ENCODE data around the gene PTPN7.

The PTPN7 gene

GRCh38 chr1:202144402-202145067 is 15.9 kb downstream of the PTPN7 start, which contains the start of gene ARL8A (continued):
- TF ChIP-seq ZNF280C (tag by site-specific recombination; IDR thresholded peaks at IDR 0.05), result no peak
- peak; percentile 42; the same call in 1 of the 2 replicates for TF ChIP-seq KLF8 (tag by site-specific recombination; IDR thresholded peaks at IDR 0.05)
- no peak for TF ChIP-seq ZNF112 (tag by site-specific recombination; IDR thresholded peaks at IDR 0.05)
- no peak for TF ChIP-seq ZNF202 (tag by site-specific recombination; IDR thresholded peaks at IDR 0.05; ENCODE audit: borderline replicate concordance)
- no peak for TF ChIP-seq ZNF391 (tag by site-specific recombination; IDR thresholded peaks at IDR 0.05; ENCODE audit: borderline replicate concordance, low read depth)
- TF ChIP-seq ZNF174 (tag by site-specific recombination; IDR thresholded peaks at IDR 0.05), result no peak
- TF ChIP-seq GFI1B (tag by site-specific recombination; IDR thresholded peaks at IDR 0.05), result no peak
- no peak for TF ChIP-seq ZNF488 (tag by site-specific recombination; IDR thresholded peaks at IDR 0.05)
- no peak for TF ChIP-seq KLF9 (tag by site-specific recombination; IDR thresholded peaks at IDR 0.05; ENCODE audit: low read depth)
- no peak for TF ChIP-seq BCL11A (tag by site-specific recombination; IDR thresholded peaks at IDR 0.05; ENCODE audit: low read depth)
- TF ChIP-seq ZNF292 (tag by site-specific recombination; IDR thresholded peaks at IDR 0.05; ENCODE audit: borderline replicate concordance, low read depth), result no peak
- no peak for TF ChIP-seq SETDB1 (IDR thresholded peaks at IDR 0.05; ENCODE audit: insufficient read length, low read length)
- TF ChIP-seq ZNF692 (tag by site-specific recombination; IDR thresholded peaks at IDR 0.05), result no peak
- no peak for TF ChIP-seq ZNF707 (tag by site-specific recombination; IDR thresholded peaks at IDR 0.05)
- TF ChIP-seq ZNF416 (tag by site-specific recombination; IDR thresholded peaks at IDR 0.05), result no peak
- no peak for TF ChIP-seq ZBTB49 (tag by site-specific recombination; IDR thresholded peaks at IDR 0.05; ENCODE audit: low read depth)
- TF ChIP-seq ZXDB (tag by site-specific recombination; IDR thresholded peaks at IDR 0.05), result no peak
- TF ChIP-seq YY2 (tag by site-specific recombination; IDR thresholded peaks at IDR 0.05), result no peak
- peak; percentile 70 for TF ChIP-seq SCRT2 (tag by site-specific recombination; IDR thresholded peaks at IDR 0.05)
- TF ChIP-seq EGR2 (tag by site-specific recombination; IDR thresholded peaks at IDR 0.05; ENCODE audit: low read depth), result no peak
- TF ChIP-seq INSM2 (tag by site-specific recombination; IDR thresholded peaks at IDR 0.05), result no peak
- TF ChIP-seq ZNF610 (tag by site-specific recombination; IDR thresholded peaks at IDR 0.05; ENCODE audit: borderline replicate concordance), result no peak
- TF ChIP-seq ZNF24 (tag by site-specific recombination; IDR thresholded peaks at IDR 0.05), result no peak
- peak; percentile 29; the same call in 1 of the 2 replicates for TF ChIP-seq ZNF423 (tag by site-specific recombination; IDR thresholded peaks at IDR 0.05)
- no peak for TF ChIP-seq ZNF830 (tag by site-specific recombination; IDR thresholded peaks at IDR 0.05; ENCODE audit: low read depth)
- TF ChIP-seq YY1 (tag by site-specific recombination; IDR thresholded peaks at IDR 0.05), result no peak
- TF ChIP-seq SCRT1 (tag by site-specific recombination; IDR thresholded peaks at IDR 0.05; ENCODE audit: borderline replicate concordance), result 0 out of 2 replicates have a peak, but pooled peaks have one; percentile 32
- no peak for TF ChIP-seq ZNF777 (tag by site-specific recombination; IDR thresholded peaks at IDR 0.05; ENCODE audit: borderline replicate concordance)
- no peak for TF ChIP-seq ZNF223 (tag by site-specific recombination; IDR thresholded peaks at IDR 0.05)
- TF ChIP-seq PRDM6 (tag by site-specific recombination; IDR thresholded peaks at IDR 0.05), result no peak
- no peak for TF ChIP-seq ZNF624 (tag by site-specific recombination; IDR thresholded peaks at IDR 0.05)

All from HEK293 (cell line).